Liver (tissue), 9 donors: ENCODE results near the gene TMEM266. TPM values are rescaled to one million over a fixed set of nuclear protein-coding genes. Genes with fewer than 3 reads are reported as not detected.

Experiments used
- DNase-seq: peaks from one replicate; pipeline ENCODE4 v3.0.0-alpha.2; 2017; ENCODE audit warnings: low spot score
- H3K27ac ChIP-seq, 2 donors: one replicate each; pipeline ENCODE4 v1.7.0; 2013; ENCODE audit warnings: inconsistent platforms in 2 of 2, low read length in 2 of 2, control low read depth in 1 of 2, low read depth in 1 of 2, mild to moderate bottlenecking in 1 of 2
- H3K27me3 ChIP-seq, 4 donors: one replicate each; pipeline versions ENCODE4 v1.6.1 to v1.7.0; 2013; ENCODE audit warnings: low read length in 3 of 4, inconsistent platforms in 1 of 4, mild to moderate bottlenecking in 1 of 4, moderate library complexity in 1 of 4; ENCODE audit not compliant: control insufficient read depth in 4 of 4, insufficient read depth in 4 of 4
- H3K36me3 ChIP-seq, 4 donors: one replicate each; pipeline versions ENCODE4 v1.6.1 to v1.7.0; 2013; ENCODE audit warnings: low read length in 3 of 4, mild to moderate bottlenecking in 3 of 4, low read depth in 1 of 4, moderate library complexity in 1 of 4; ENCODE audit not compliant: control insufficient read depth in 4 of 4, insufficient read depth in 3 of 4
- H3K4me1 ChIP-seq, 4 donors: one replicate each; pipeline versions ENCODE4 v1.6.1 to v1.7.0; 2013; ENCODE audit warnings: low read length in 3 of 4, mild to moderate bottlenecking in 3 of 4, moderate library complexity in 1 of 4; ENCODE audit not compliant: control insufficient read depth in 4 of 4, insufficient read depth in 4 of 4
- H3K4me3 ChIP-seq, 3 donors: one replicate each; pipeline versions ENCODE4 v1.6.1 to v1.7.0; 2013; ENCODE audit warnings: low read length in 3 of 3, control low read depth in 1 of 3, low read depth in 1 of 3, mild to moderate bottlenecking in 1 of 3
- H3K9ac ChIP-seq, 2 donors: one replicate each; pipeline ENCODE4 v1.7.0; 2013; ENCODE audit warnings: low read length in 2 of 2, mild to moderate bottlenecking in 2 of 2, moderate library complexity in 2 of 2, control low read depth in 1 of 2, low read depth in 1 of 2
- H3K9me3 ChIP-seq, 4 donors: one replicate each; pipeline versions ENCODE4 v1.6.1 to v1.7.0; 2013; ENCODE audit warnings: low read length in 3 of 4; ENCODE audit not compliant: control insufficient read depth in 4 of 4
- FOXA2 ChIP-seq: IDR thresholded peaks from 2 replicates; pipeline ENCODE4 v1.6.1; 2016; ENCODE audit warnings: antibody characterized with exemption
- GABPA ChIP-seq, 2 donors: IDR thresholded peaks in 1 of 2; conservative IDR thresholded peaks in 1 of 2; 2 replicates each; pipeline ENCODE4 v1.6.1; 2016; ENCODE audit warnings: antibody characterized with exemption in 2 of 2, mild to moderate bottlenecking in 1 of 2, moderate library complexity in 1 of 2
- HNF4A ChIP-seq, 2 donors: conservative IDR thresholded peaks; 2 replicates each; pipeline ENCODE4 v1.6.1; 2016; ENCODE audit warnings: antibody characterized with exemption in 2 of 2, mild to moderate bottlenecking in 2 of 2
- HNF4G ChIP-seq: IDR thresholded peaks from 2 replicates; pipeline ENCODE4 v1.6.1; 2016; ENCODE audit warnings: antibody characterized with exemption
- JUND ChIP-seq, 2 donors: IDR thresholded peaks; 2 replicates each; pipeline ENCODE4 v1.6.1; 2016; ENCODE audit warnings: antibody characterized with exemption in 2 of 2
- NR2F2 ChIP-seq: IDR thresholded peaks from 2 replicates; pipeline ENCODE4 v1.6.1; 2016; ENCODE audit warnings: antibody characterized with exemption
- RAD21 ChIP-seq, 2 donors: IDR thresholded peaks; 2 replicates each; pipeline ENCODE4 v1.6.1; 2016; ENCODE audit warnings: antibody characterized with exemption in 2 of 2, mild to moderate bottlenecking in 2 of 2
- RXRA ChIP-seq, 2 donors: IDR thresholded peaks; 2 replicates each; pipeline ENCODE4 v1.6.1; 2017 to 2018; ENCODE audit warnings: antibody characterized with exemption in 2 of 2, mild to moderate bottlenecking in 1 of 2
- SP1 ChIP-seq: IDR thresholded peaks from 2 replicates; pipeline ENCODE4 v1.6.1; 2018; ENCODE audit warnings: antibody characterized with exemption, mild to moderate bottlenecking
- TAF1 ChIP-seq: conservative IDR thresholded peaks from 2 replicates; pipeline ENCODE4 v1.6.1; 2016; ENCODE audit warnings: antibody characterized with exemption, mild to moderate bottlenecking
- YY1 ChIP-seq: IDR thresholded peaks from 2 replicates; pipeline ENCODE4 v1.6.1; 2016; ENCODE audit warnings: antibody characterized with exemption, mild to moderate bottlenecking
- WGBS: extraction: QIAGEN DNeasy Blood & Tissue Kit; methylation state at CpG from one replicate; pipeline ENCODE4 v1.1.7; 2013; 5-methylcytosine and 5-hydroxymethylcytosine counted together
- polyA plus RNA-seq, 2 donors: library from polyadenylated mRNA; stranded (reverse) in 1 of 2; unstranded in 1 of 2; fragments of 200-250 nt in 1 of 2; fragments of >200 nt in 1 of 2; fragmentation: Nextera tagmentation in 1 of 2; extraction: Ambion mirVana in 1 of 2; gene quantifications; one replicate each; pipeline versions ENCODE4 v1.2.1 to v1.2.3, GENCODE V29; 2013 to 2015
- total RNA-seq, 2 donors: library from RNA; depleted of rRNA; stranded (reverse); fragments of >200 nt; gene quantifications; one replicate each; pipeline ENCODE4 v1.2.3, GENCODE V29; 2014
- TF ChIP-seq, protein P1 (sequence below): IDR thresholded peaks from 2 replicates; pipeline ENCODE4 v1.6.1; 2016; ENCODE audit warnings: antibody characterized with exemption
- TF ChIP-seq, protein P2 (sequence below): IDR thresholded peaks from 2 replicates; pipeline ENCODE4 v1.6.1; 2016; ENCODE audit warnings: antibody characterized with exemption
- TF ChIP-seq, protein P3 (sequence below): IDR thresholded peaks from 2 replicates; pipeline ENCODE4 v1.6.1; 2016; ENCODE audit warnings: antibody characterized with exemption
- TF ChIP-seq, protein P4 (sequence below): IDR thresholded peaks from 2 replicates; pipeline ENCODE4 v1.6.1; 2016; ENCODE audit warnings: antibody characterized with exemption, mild to moderate bottlenecking
- donor health status: healthy.
- donor health status: healthy.
- donor health status: healthy.
- donor health status: healthy.
- donor health status: healthy.

The TMEM266 gene
- total and polyA plus RNA-seq, 4 donors: 0.25 to 1.3 TPM; not detected in 2

DNA sequence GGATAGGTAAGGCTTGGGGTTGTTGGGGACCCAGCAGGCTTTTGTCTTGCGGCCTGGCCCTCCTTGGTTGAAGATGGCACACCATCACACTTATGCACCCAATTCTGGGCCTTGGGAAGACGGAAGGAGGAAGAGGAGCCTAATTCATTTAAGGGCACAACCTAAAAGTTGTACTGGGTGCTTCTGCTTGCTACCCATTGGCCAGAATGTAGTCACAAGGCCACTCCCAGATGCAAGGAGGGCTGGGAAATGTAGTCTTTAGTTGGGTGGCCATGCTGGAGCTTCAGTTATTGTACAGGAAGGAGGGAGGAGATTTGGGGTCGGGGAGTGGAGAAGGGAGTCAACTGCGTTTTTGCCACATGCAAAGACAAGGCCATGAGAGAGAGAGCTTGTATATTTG is 109.2 kb downstream of the TMEM266 start:
- Histone ChIP-seq H3K4me1 (no peaks in the 10 kb centered on the region), H3K9me3 (no peaks in the 10 kb centered on the region), H3K9ac (no peak overlapping the region), H3K4me3 (no peak overlapping the region), H3K27ac (no peak overlapping the region), H3K36me3 (no peaks in the 10 kb centered on the region), H3K27me3 (no peaks in the 10 kb centered on the region)
- DNase-seq: no peak
- WGBS: 76% methylated on average over 4 of the region's 4 CpGs
- no peak for TF ChIP-seq JUND (IDR thresholded peaks at IDR 0.05)
- TF ChIP-seq HNF4G: no peak
- TF ChIP-seq YY1: no peak
- no peak for TF ChIP-seq TAF1
- no peak for TF ChIP-seq FOXA2
- no peak for TF ChIP-seq SP1
- no peak for TF ChIP-seq RXRA (IDR thresholded peaks at IDR 0.05)

DNA sequence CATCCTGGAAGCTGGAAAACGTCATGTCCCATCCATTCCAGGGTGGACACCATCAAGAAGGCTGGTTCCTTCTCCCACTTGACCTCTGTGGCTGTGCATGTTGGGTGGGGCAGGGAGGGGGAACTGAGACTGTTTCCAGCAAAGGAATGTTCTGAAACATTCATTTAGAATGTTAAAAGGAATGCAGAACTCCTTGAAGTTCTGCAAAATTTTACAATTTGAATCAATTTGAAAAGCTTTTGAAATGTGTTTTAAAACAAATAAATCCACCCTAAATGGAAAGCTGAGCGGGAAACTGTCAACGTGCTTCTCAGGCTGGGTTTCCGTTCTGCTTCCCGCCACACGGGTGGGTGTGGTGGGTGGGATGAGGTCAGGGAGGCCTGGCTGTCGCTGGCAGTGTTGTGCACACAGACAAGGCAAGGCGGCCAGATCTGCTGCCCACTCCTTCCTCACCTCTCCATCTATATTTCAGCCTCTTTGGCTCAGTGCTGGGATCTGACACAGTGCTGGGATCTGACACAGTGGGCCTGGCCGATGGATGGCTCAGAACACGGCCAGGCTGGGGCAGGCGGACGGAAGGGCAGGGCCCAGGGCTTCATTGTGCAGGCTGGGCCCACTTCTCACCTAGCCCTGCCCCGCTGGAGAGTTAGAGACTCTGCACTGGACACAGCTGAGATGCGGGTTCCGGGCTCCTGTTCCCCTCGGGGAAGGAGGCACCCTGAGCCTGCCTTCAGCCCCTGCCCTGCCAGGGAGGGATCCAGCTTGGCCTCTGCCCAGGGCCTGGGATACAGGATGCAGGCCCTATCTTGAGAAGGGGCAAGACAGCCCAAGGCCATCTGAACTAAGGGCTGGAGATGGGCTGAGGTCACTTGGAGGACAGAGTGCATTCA is 110.4 kb downstream of the TMEM266 start:
- no peaks in the 10 kb centered on the region for H3K27me3 ChIP-seq
- WGBS: 84% methylated on average over 16 of the region's 16 CpGs
- no peak for DNase-seq
- TF ChIP-seq RAD21 (IDR thresholded peaks at IDR 0.05) (no peak), RXRA (IDR thresholded peaks at IDR 0.05) (no peak), HNF4G (no peak), YY1 (no peak), GABPA (IDR thresholded peaks at IDR 0.05 in 1 of 2, conservative IDR thresholded peaks at IDR 0.05 in 1 of 2) (no peak), NR2F2 (no peak), SP1 (no peak), HNF4A (conservative IDR thresholded peaks at IDR 0.05) (no peak), FOXA2 (no peak)
- TF ChIP-seq, protein P1, sequence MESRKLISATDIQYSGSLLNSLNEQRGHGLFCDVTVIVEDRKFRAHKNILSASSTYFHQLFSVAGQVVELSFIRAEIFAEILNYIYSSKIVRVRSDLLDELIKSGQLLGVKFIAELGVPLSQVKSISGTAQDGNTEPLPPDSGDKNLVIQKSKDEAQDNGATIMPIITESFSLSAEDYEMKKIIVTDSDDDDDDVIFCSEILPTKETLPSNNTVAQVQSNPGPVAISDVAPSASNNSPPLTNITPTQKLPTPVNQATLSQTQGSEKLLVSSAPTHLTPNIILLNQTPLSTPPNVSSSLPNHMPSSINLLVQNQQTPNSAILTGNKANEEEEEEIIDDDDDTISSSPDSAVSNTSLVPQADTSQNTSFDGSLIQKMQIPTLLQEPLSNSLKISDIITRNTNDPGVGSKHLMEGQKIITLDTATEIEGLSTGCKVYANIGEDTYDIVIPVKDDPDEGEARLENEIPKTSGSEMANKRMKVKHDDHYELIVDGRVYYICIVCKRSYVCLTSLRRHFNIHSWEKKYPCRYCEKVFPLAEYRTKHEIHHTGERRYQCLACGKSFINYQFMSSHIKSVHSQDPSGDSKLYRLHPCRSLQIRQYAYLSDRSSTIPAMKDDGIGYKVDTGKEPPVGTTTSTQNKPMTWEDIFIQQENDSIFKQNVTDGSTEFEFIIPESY: no peak
- TF ChIP-seq, protein P2, sequence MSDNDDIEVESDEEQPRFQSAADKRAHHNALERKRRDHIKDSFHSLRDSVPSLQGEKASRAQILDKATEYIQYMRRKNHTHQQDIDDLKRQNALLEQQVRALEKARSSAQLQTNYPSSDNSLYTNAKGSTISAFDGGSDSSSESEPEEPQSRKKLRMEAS: no peak
- TF ChIP-seq, protein P3, sequence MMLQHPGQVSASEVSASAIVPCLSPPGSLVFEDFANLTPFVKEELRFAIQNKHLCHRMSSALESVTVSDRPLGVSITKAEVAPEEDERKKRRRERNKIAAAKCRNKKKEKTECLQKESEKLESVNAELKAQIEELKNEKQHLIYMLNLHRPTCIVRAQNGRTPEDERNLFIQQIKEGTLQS: no peak
- TF ChIP-seq, protein P4, sequence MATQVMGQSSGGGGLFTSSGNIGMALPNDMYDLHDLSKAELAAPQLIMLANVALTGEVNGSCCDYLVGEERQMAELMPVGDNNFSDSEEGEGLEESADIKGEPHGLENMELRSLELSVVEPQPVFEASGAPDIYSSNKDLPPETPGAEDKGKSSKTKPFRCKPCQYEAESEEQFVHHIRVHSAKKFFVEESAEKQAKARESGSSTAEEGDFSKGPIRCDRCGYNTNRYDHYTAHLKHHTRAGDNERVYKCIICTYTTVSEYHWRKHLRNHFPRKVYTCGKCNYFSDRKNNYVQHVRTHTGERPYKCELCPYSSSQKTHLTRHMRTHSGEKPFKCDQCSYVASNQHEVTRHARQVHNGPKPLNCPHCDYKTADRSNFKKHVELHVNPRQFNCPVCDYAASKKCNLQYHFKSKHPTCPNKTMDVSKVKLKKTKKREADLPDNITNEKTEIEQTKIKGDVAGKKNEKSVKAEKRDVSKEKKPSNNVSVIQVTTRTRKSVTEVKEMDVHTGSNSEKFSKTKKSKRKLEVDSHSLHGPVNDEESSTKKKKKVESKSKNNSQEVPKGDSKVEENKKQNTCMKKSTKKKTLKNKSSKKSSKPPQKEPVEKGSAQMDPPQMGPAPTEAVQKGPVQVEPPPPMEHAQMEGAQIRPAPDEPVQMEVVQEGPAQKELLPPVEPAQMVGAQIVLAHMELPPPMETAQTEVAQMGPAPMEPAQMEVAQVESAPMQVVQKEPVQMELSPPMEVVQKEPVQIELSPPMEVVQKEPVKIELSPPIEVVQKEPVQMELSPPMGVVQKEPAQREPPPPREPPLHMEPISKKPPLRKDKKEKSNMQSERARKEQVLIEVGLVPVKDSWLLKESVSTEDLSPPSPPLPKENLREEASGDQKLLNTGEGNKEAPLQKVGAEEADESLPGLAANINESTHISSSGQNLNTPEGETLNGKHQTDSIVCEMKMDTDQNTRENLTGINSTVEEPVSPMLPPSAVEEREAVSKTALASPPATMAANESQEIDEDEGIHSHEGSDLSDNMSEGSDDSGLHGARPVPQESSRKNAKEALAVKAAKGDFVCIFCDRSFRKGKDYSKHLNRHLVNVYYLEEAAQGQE: no peak
- no peaks in the 10 kb centered on the region for H3K36me3 ChIP-seq
- no peak overlapping the region for H3K4me3 ChIP-seq
- no peaks in the 10 kb centered on the region for H3K4me1 ChIP-seq
- no peak overlapping the region for H3K27ac ChIP-seq
- H3K9me3 ChIP-seq: no peaks in the 10 kb centered on the region
- H3K9ac ChIP-seq: no peak overlapping the region
